Liver (tissue), 9 donors: ENCODE measurements around the gene FGFBP1. TPM values are rescaled to one million over a fixed set of nuclear protein-coding genes. Genes with fewer than 3 reads are reported as not detected.

Experiments used
- DNase-seq: peaks from one replicate; pipeline ENCODE4 v3.0.0-alpha.2; 2017; ENCODE audit warnings: low spot score
- H3K27ac ChIP-seq, 2 donors: one replicate each; pipeline ENCODE4 v1.7.0; 2013; ENCODE audit warnings: inconsistent platforms in 2 of 2, low read length in 2 of 2, control low read depth in 1 of 2, low read depth in 1 of 2, mild to moderate bottlenecking in 1 of 2
- H3K27me3 ChIP-seq, 4 donors: one replicate each; pipeline versions ENCODE4 v1.6.1 to v1.7.0; 2013; ENCODE audit warnings: low read length in 3 of 4, inconsistent platforms in 1 of 4, mild to moderate bottlenecking in 1 of 4, moderate library complexity in 1 of 4; ENCODE audit not compliant: control insufficient read depth in 4 of 4, insufficient read depth in 4 of 4
- H3K36me3 ChIP-seq, 4 donors: one replicate each; pipeline versions ENCODE4 v1.6.1 to v1.7.0; 2013; ENCODE audit warnings: low read length in 3 of 4, mild to moderate bottlenecking in 3 of 4, low read depth in 1 of 4, moderate library complexity in 1 of 4; ENCODE audit not compliant: control insufficient read depth in 4 of 4, insufficient read depth in 3 of 4
- H3K4me1 ChIP-seq, 4 donors: one replicate each; pipeline versions ENCODE4 v1.6.1 to v1.7.0; 2013; ENCODE audit warnings: low read length in 3 of 4, mild to moderate bottlenecking in 3 of 4, moderate library complexity in 1 of 4; ENCODE audit not compliant: control insufficient read depth in 4 of 4, insufficient read depth in 4 of 4
- H3K4me3 ChIP-seq, 3 donors: one replicate each; pipeline versions ENCODE4 v1.6.1 to v1.7.0; 2013; ENCODE audit warnings: low read length in 3 of 3, control low read depth in 1 of 3, low read depth in 1 of 3, mild to moderate bottlenecking in 1 of 3
- H3K9ac ChIP-seq, 2 donors: one replicate each; pipeline ENCODE4 v1.7.0; 2013; ENCODE audit warnings: low read length in 2 of 2, mild to moderate bottlenecking in 2 of 2, moderate library complexity in 2 of 2, control low read depth in 1 of 2, low read depth in 1 of 2
- H3K9me3 ChIP-seq, 4 donors: one replicate each; pipeline versions ENCODE4 v1.6.1 to v1.7.0; 2013; ENCODE audit warnings: low read length in 3 of 4; ENCODE audit not compliant: control insufficient read depth in 4 of 4
- ATF3 ChIP-seq: IDR thresholded peaks from 2 replicates; pipeline ENCODE4 v1.6.1; 2016; ENCODE audit warnings: antibody characterized with exemption
- CTCF ChIP-seq: fragments of 150-350 bp; IDR thresholded peaks from 2 replicates; pipeline ENCODE4 v1.5.1; 2017; ENCODE audit warnings: improper control_type of control experiment, low read depth, low read length; ENCODE audit not compliant: missing input control
- EGR1 ChIP-seq, 2 donors: IDR thresholded peaks; 2 replicates each; pipeline ENCODE4 v1.6.1; 2016 to 2018; ENCODE audit warnings: antibody characterized with exemption in 2 of 2, low read depth in 2 of 2
- FOXA1 ChIP-seq: IDR thresholded peaks from 2 replicates; pipeline ENCODE4 v1.6.1; 2016; ENCODE audit warnings: antibody characterized with exemption
- FOXA2 ChIP-seq: IDR thresholded peaks from 2 replicates; pipeline ENCODE4 v1.6.1; 2016; ENCODE audit warnings: antibody characterized with exemption
- GABPA ChIP-seq, 2 donors: IDR thresholded peaks in 1 of 2; conservative IDR thresholded peaks in 1 of 2; 2 replicates each; pipeline ENCODE4 v1.6.1; 2016; ENCODE audit warnings: antibody characterized with exemption in 2 of 2, mild to moderate bottlenecking in 1 of 2, moderate library complexity in 1 of 2
- HNF4A ChIP-seq, 2 donors: conservative IDR thresholded peaks; 2 replicates each; pipeline ENCODE4 v1.6.1; 2016; ENCODE audit warnings: antibody characterized with exemption in 2 of 2, mild to moderate bottlenecking in 2 of 2
- HNF4G ChIP-seq: IDR thresholded peaks from 2 replicates; pipeline ENCODE4 v1.6.1; 2016; ENCODE audit warnings: antibody characterized with exemption
- JUND ChIP-seq, 2 donors: IDR thresholded peaks; 2 replicates each; pipeline ENCODE4 v1.6.1; 2016; ENCODE audit warnings: antibody characterized with exemption in 2 of 2
- NR2F2 ChIP-seq: IDR thresholded peaks from 2 replicates; pipeline ENCODE4 v1.6.1; 2016; ENCODE audit warnings: antibody characterized with exemption
- RAD21 ChIP-seq, 2 donors: IDR thresholded peaks; 2 replicates each; pipeline ENCODE4 v1.6.1; 2016; ENCODE audit warnings: antibody characterized with exemption in 2 of 2, mild to moderate bottlenecking in 2 of 2
- REST ChIP-seq: IDR thresholded peaks from 2 replicates; pipeline ENCODE4 v1.6.1; 2016; ENCODE audit warnings: antibody characterized with exemption, mild to moderate bottlenecking
- RXRA ChIP-seq, 2 donors: IDR thresholded peaks; 2 replicates each; pipeline ENCODE4 v1.6.1; 2017 to 2018; ENCODE audit warnings: antibody characterized with exemption in 2 of 2, mild to moderate bottlenecking in 1 of 2
- SP1 ChIP-seq: IDR thresholded peaks from 2 replicates; pipeline ENCODE4 v1.6.1; 2018; ENCODE audit warnings: antibody characterized with exemption, mild to moderate bottlenecking
- TAF1 ChIP-seq: conservative IDR thresholded peaks from 2 replicates; pipeline ENCODE4 v1.6.1; 2016; ENCODE audit warnings: antibody characterized with exemption, mild to moderate bottlenecking
- YY1 ChIP-seq: IDR thresholded peaks from 2 replicates; pipeline ENCODE4 v1.6.1; 2016; ENCODE audit warnings: antibody characterized with exemption, mild to moderate bottlenecking
- WGBS: extraction: QIAGEN DNeasy Blood & Tissue Kit; methylation state at CpG from one replicate; pipeline ENCODE4 v1.1.7; 2013; 5-methylcytosine and 5-hydroxymethylcytosine counted together
- polyA plus RNA-seq, 2 donors: library from polyadenylated mRNA; stranded (reverse) in 1 of 2; unstranded in 1 of 2; fragments of 200-250 nt in 1 of 2; fragments of >200 nt in 1 of 2; fragmentation: Nextera tagmentation in 1 of 2; extraction: Ambion mirVana in 1 of 2; gene quantifications; one replicate each; pipeline versions ENCODE4 v1.2.1 to v1.2.3, GENCODE V29; 2013 to 2015
- total RNA-seq, 2 donors: library from RNA; depleted of rRNA; stranded (reverse); fragments of >200 nt; gene quantifications; one replicate each; pipeline ENCODE4 v1.2.3, GENCODE V29; 2014
- TF ChIP-seq, protein P1 (sequence below): IDR thresholded peaks from 2 replicates; pipeline ENCODE4 v1.6.1; 2016; ENCODE audit warnings: antibody characterized with exemption
- TF ChIP-seq, protein P2 (sequence below): IDR thresholded peaks from 2 replicates; pipeline ENCODE4 v1.6.1; 2016; ENCODE audit warnings: antibody characterized with exemption
- donor health status: healthy.
- donor health status: healthy.
- donor health status: healthy.
- donor health status: healthy.
- donor health status: healthy.

Gene FGFBP1
- total and polyA plus RNA-seq, 4 donors: not detected

DNA sequence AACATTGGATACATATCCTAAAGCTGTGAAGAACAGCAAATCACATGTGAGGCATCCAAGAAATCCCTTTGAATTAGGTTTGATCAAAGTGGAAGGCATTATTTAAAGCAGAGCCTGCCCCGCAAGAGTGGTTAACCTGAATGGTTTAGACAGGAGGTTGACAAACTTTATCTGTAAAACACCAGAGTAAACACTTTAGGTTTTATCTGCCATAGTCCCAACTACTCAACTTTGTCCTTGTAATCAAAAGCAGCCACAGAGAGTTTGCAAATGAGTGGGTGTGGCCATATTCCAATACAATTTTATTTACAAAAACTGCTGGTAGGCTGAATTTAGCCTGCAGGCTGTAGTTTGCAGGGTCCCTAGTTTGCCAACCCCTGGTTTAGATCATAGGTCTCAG lies 49.7 kb upstream of the FGFBP1 start:
- Histone ChIP-seq H3K27ac (no peak overlapping the region), H3K9me3 (no peaks in the 10 kb centered on the region), H3K9ac (no peak overlapping the region), H3K4me1 (peaks cover 0 to 2% (median 0%) of the 10 kb centered on the region in 4 donors), H3K4me3 (no peak overlapping the region), H3K36me3 (no peaks in the 10 kb centered on the region), H3K27me3 (no peaks in the 10 kb centered on the region)
- TF ChIP-seq EGR1 (IDR thresholded peaks at IDR 0.05; ENCODE audit: low read depth in 2 of 2) (no peak), HNF4A (conservative IDR thresholded peaks at IDR 0.05) (no peak), NR2F2 (no peak), RAD21 (IDR thresholded peaks at IDR 0.05) (no peak), SP1 (no peak), RXRA (IDR thresholded peaks at IDR 0.05) (no peak), ATF3 (no peak), JUND (IDR thresholded peaks at IDR 0.05) (no peak), CTCF (no peak), FOXA1 (no peak), YY1 (no peak), TAF1 (no peak), GABPA (IDR thresholded peaks at IDR 0.05 in 1 of 2, conservative IDR thresholded peaks at IDR 0.05 in 1 of 2) (no peak), HNF4G (no peak), REST (no peak)
- TF ChIP-seq, protein P1, sequence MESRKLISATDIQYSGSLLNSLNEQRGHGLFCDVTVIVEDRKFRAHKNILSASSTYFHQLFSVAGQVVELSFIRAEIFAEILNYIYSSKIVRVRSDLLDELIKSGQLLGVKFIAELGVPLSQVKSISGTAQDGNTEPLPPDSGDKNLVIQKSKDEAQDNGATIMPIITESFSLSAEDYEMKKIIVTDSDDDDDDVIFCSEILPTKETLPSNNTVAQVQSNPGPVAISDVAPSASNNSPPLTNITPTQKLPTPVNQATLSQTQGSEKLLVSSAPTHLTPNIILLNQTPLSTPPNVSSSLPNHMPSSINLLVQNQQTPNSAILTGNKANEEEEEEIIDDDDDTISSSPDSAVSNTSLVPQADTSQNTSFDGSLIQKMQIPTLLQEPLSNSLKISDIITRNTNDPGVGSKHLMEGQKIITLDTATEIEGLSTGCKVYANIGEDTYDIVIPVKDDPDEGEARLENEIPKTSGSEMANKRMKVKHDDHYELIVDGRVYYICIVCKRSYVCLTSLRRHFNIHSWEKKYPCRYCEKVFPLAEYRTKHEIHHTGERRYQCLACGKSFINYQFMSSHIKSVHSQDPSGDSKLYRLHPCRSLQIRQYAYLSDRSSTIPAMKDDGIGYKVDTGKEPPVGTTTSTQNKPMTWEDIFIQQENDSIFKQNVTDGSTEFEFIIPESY: no peak
- TF ChIP-seq, protein P2, sequence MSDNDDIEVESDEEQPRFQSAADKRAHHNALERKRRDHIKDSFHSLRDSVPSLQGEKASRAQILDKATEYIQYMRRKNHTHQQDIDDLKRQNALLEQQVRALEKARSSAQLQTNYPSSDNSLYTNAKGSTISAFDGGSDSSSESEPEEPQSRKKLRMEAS: no peak
- no peak for DNase-seq
- 30% methylated on average over 1 of the region's 1 CpG for WGBS

DNA sequence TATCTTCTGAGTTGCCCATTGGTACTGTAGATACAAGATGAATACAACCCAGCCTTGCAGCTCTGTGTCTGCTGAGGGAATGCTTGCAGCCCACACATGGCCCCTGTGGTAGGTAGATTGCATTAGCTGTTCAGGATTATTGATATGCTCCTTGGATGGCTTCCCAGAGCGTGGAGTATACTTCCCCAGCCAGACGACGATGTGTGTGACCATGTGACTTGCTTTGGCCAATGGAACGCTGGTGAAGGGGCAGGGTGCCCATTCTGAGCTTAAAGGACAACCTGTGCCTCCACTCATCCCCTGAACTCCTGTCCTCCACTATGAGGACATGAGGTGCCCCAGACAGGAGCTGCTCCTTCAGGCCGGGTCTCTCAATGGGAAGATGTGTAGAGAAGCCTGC lies 48.4 kb upstream of the FGFBP1 start:
- H3K36me3 ChIP-seq: no peaks in the 10 kb centered on the region
- 54% methylated on average over 5 of the region's 5 CpGs for WGBS
- no peak for TF ChIP-seq FOXA2
- TF ChIP-seq GABPA (IDR thresholded peaks at IDR 0.05 in 1 of 2, conservative IDR thresholded peaks at IDR 0.05 in 1 of 2): no peak
- no peak for TF ChIP-seq JUND (IDR thresholded peaks at IDR 0.05)
- no peak for TF ChIP-seq RXRA (IDR thresholded peaks at IDR 0.05)
- no peak for TF ChIP-seq HNF4A (conservative IDR thresholded peaks at IDR 0.05)
- no peak for TF ChIP-seq TAF1
- TF ChIP-seq SP1: no peak
- no peak for TF ChIP-seq FOXA1

More for the DNA sequence above, 48.4 kb upstream of the FGFBP1 start:
- no peak overlapping the region for H3K9ac ChIP-seq
- no peak overlapping the region for H3K27ac ChIP-seq
- no peaks in the 10 kb centered on the region for H3K9me3 ChIP-seq
- no peak overlapping the region for H3K4me3 ChIP-seq
- H3K27me3 ChIP-seq: no peaks in the 10 kb centered on the region
- no peak for DNase-seq
- peaks cover 0 to 2% (median 0%) of the 10 kb centered on the region in 4 donors for H3K4me1 ChIP-seq
